Tibial nerve (tissue), 4 donors: Measurements from ENCODE around the gene LRRC46. TPM values are rescaled to one million over a fixed set of nuclear protein-coding genes. Genes with fewer than 3 reads are reported as not detected.

Experiments
- DNase-seq, 2 donors: peaks; one replicate each; pipeline ENCODE4 v3.0.0-alpha.2; 2019; ENCODE audit warnings: low spot score in 2 of 2
- H3K27ac ChIP-seq, 4 donors: fragments of 200-600 bp; sonication (generic) in 3 of 4; one replicate each; pipeline ENCODE4 v1.5.1; 2017 to 2019; ENCODE audit warnings: mild to moderate bottlenecking in 1 of 4
- H3K27me3 ChIP-seq, 2 donors: fragments of 200-600 bp; sonication (generic) in 1 of 2; one replicate each; pipeline versions ENCODE4 v1.5.1 to v1.6.0; 2017 to 2019
- H3K36me3 ChIP-seq, 3 donors: fragments of 200-600 bp; sonication (generic); one replicate each; pipeline ENCODE4 v1.5.1; 2018 to 2019
- H3K4me1 ChIP-seq, 4 donors: fragments of 200-600 bp; sonication (generic) in 3 of 4; one replicate each; pipeline ENCODE4 v1.5.1; 2017 to 2019
- H3K4me3 ChIP-seq, 4 donors: fragments of 200-600 bp; sonication (generic) in 3 of 4; one replicate each; pipeline ENCODE4 v1.5.1; 2017 to 2019; ENCODE audit warnings: mild to moderate bottlenecking in 1 of 4, moderate library complexity in 1 of 4
- H3K9me3 ChIP-seq, 4 donors: fragments of 200-600 bp; sonication (generic) in 3 of 4; one replicate each; pipeline ENCODE4 v1.5.1; 2017 to 2019
- EP300 ChIP-seq, 2 donors: sonication (generic); formaldehyde crosslinking; IDR thresholded peaks; one replicate each; pipeline ENCODE4 v1.6.1; 2017; ENCODE audit warnings: antibody characterized with exemption in 2 of 2, mild to moderate bottlenecking in 1 of 2
- POLR2A ChIP-seq, 2 donors: fragments of 450-650 bp; IDR thresholded peaks; one replicate each; pipeline ENCODE4 v1.6.1; 2017; ENCODE audit warnings: antibody characterized with exemption in 2 of 2, mild to moderate bottlenecking in 2 of 2, moderate library complexity in 2 of 2
- WGBS, 2 donors: methylation state at CpG; one replicate each; pipeline ENCODE4 v1.1.5; 2018; 5-methylcytosine and 5-hydroxymethylcytosine counted together
- total RNA-seq, 4 donors: library from RNA; depleted of rRNA; stranded (reverse); fragments of >200 nt; gene quantifications; one replicate each; pipeline ENCODE4 v1.1.0, GENCODE V29; 2016
- TF ChIP-seq, protein P1 (sequence below), 5 experiments: fragments of 200-600 bp in 3 of 5; fragments of 450-650 bp in 2 of 5; sonication (generic) in 3 of 5; IDR thresholded peaks; one replicate each; pipeline ENCODE4 v1.5.1; 2016 to 2019; ENCODE audit warnings: antibody characterized with exemption in 5 of 5, mild to moderate bottlenecking in 3 of 5, moderate library complexity in 2 of 5

LRRC46 gene
- total RNA-seq, 4 donors from 2014 or later, result 0.60 TPM; not detected in 3

DNA sequence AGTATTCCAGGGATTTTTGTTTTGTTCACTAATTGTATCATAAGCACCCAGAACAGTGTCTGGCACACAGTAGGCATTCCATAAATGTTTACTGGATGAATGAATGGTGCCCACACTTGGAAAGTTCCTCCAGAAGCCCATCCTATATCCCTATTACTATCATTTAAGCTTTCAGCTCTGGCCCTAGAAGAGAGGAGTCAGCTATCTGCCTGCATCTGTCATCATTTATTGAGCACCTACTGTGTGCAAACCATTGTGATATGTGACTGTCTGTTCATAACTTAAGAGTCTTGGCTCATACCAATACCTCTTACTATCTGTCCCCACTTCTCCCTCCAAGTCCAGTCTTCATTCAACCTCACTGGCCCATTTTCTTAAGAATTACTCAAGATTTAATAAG is 39.6 kb downstream of the LRRC46 start:
- no peak for TF ChIP-seq EP300 (IDR thresholded peaks at IDR 0.05)
- no peak for TF ChIP-seq POLR2A (IDR thresholded peaks at IDR 0.05)
- TF ChIP-seq, protein P1, sequence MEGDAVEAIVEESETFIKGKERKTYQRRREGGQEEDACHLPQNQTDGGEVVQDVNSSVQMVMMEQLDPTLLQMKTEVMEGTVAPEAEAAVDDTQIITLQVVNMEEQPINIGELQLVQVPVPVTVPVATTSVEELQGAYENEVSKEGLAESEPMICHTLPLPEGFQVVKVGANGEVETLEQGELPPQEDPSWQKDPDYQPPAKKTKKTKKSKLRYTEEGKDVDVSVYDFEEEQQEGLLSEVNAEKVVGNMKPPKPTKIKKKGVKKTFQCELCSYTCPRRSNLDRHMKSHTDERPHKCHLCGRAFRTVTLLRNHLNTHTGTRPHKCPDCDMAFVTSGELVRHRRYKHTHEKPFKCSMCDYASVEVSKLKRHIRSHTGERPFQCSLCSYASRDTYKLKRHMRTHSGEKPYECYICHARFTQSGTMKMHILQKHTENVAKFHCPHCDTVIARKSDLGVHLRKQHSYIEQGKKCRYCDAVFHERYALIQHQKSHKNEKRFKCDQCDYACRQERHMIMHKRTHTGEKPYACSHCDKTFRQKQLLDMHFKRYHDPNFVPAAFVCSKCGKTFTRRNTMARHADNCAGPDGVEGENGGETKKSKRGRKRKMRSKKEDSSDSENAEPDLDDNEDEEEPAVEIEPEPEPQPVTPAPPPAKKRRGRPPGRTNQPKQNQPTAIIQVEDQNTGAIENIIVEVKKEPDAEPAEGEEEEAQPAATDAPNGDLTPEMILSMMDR (IDR thresholded peaks at IDR 0.05), result no peak
- Histone ChIP-seq H3K9me3 (no peaks in the 10 kb centered on the region), H3K36me3 (no peaks in the 10 kb centered on the region), H3K4me1 (peaks cover 0 to 14% (median 3%) of the 10 kb centered on the region in 4 donors), H3K27ac (no peak overlapping the region), H3K27me3 (peaks cover 0 to 76% of the 10 kb centered on the region in 2 donors), H3K4me3 (no peak overlapping the region)
- no peak for DNase-seq

DNA sequence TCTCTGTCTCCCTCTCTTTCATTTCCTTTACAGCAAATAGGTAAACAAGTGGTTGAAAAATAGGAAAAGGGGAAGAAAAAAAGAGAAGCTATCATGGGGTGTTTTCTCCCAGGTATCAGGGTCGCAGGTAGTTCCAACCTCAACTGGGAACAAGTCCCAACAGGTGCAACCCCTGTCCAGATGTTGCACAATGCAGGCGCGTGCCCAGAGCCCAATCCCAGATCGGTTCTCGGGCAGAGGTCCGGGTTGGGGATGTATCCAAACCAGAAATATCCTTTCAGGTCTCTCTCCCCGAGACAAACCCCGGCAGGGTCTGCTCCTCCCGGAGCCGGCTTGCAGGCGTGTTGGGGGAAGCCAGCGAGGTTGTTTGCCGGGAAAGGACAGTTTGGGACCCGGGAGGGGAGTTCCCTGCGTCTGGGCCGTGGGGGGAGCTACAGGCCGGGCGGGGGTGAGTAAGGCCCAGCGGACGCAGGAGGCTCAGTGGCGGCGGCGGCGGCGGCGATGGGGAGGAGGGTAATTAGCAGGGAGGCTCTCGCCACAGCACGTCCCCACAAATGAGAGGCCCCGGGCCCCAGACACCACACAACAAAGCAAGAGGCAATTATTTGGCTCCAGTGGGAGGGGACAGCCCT is 40.7 kb downstream of the LRRC46 start:
- TF ChIP-seq, protein P1 (IDR thresholded peaks at IDR 0.05), result no peak
- TF ChIP-seq POLR2A (IDR thresholded peaks at IDR 0.05) (no peak), EP300 (IDR thresholded peaks at IDR 0.05) (no peak)
- Histone ChIP-seq H3K27me3 (peaks cover 0 to 67% of the 10 kb centered on the region in 2 donors), H3K9me3 (no peaks in the 10 kb centered on the region), H3K36me3 (no peaks in the 10 kb centered on the region), H3K27ac (peak overlapping the region in 1 of 4 donors; percentile 41), H3K4me1 (peaks cover 0 to 14% (median 3%) of the 10 kb centered on the region in 4 donors), H3K4me3 (no peak overlapping the region)
- no peak for DNase-seq
- WGBS, 2 donors, result 14 to 27% methylated on average over 29 of the region's 29 CpGs

DNA sequence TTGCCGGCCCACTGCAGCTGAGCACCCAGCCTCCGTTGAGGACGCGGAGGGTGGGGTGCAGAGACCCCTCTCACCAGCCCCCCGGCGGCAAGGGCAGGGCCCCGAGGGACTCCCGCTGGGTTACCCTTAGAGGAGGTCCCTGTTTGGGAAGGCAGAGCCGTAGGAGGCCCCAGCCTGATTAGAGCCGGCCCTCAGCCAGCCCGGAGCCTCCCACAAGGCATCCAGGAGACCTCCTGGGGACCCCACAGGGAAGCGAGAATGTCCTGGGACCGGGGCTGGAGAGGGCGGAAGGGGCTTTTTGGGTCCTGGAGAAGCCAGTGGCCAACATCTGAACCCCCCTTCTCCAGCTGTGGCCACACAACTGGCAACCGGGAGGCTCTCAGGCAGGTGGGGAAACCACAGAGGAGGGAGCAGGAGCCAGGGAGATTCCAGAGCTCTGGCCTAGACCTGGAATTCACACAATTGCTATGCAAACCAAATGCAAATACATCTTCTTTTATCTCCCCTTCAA is 41.2 kb downstream of the LRRC46 start:
- H3K9me3 ChIP-seq, result no peaks in the 10 kb centered on the region
- 15 to 36% methylated on average over 7 to 13 of the region's 15 CpGs for WGBS, 2 donors
- TF ChIP-seq, protein P1 (IDR thresholded peaks at IDR 0.05), result no peak
- TF ChIP-seq EP300 (IDR thresholded peaks at IDR 0.05), result no peak
- no peak for TF ChIP-seq POLR2A (IDR thresholded peaks at IDR 0.05)
- peaks cover 0 to 69% of the 10 kb centered on the region in 2 donors for H3K27me3 ChIP-seq
- H3K27ac ChIP-seq, result peak overlapping the region in 1 of 4 donors; percentile 41
- no peak overlapping the region for H3K4me3 ChIP-seq
- peaks cover 0 to 14% (median 3%) of the 10 kb centered on the region in 4 donors for H3K4me1 ChIP-seq
- DNase-seq, result no peak
- H3K36me3 ChIP-seq, result no peaks in the 10 kb centered on the region

DNA sequence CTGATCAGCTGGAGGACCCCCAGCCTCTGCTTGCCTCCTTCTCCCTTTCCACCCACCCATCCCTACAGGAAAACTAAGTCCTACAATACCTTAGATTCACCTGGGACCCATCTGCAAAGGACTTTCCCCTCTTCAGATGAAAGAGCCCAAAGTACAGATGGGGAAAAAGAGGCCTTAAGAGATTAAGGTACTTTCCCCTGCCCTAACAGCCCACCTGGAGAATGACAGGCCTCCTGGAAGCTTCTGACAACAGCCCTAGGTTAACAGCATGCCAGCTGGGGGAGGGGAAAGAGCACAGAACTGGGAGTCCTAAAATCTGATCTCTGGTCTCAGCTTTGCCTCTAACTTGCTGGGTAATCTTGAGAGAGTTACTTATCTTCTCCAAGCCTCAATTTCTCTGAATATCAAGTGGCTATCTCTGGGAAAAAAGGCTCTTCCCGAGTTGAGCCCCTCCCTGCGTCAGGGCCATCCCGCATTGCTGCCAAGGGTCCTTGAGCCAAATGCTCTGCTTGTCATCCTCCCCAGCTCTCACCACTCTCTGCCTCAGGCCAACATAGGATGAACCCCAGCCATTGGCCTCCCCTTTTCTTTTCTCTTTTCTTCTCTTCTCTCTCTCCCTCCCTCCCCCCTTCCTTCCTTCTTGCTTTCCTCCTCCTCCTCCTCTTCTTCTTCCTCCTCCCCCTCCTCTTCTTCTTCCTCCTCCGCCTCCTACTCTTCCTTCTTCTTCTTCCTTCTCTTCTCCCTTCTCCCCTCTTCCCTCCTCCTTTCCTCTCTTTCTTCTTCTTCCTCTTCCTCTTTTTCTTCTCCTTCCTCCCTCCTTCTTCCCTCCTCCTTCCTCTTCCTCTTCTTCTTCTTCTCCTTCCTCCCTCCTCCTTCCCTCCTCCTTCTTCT is 42.0 kb downstream of the LRRC46 start:
- Histone ChIP-seq H3K9me3 (no peaks in the 10 kb centered on the region), H3K27me3 (peaks cover 0 to 76% of the 10 kb centered on the region in 2 donors), H3K27ac (no peak overlapping the region), H3K4me1 (peaks cover 0 to 14% (median 3%) of the 10 kb centered on the region in 4 donors), H3K36me3 (no peaks in the 10 kb centered on the region), H3K4me3 (no peak overlapping the region)
- DNase-seq, result no peak
- 52 to 57% methylated on average over 4 of the region's 4 CpGs for WGBS, 2 donors
- TF ChIP-seq POLR2A (IDR thresholded peaks at IDR 0.05), result no peak
- no peak for TF ChIP-seq EP300 (IDR thresholded peaks at IDR 0.05)
- TF ChIP-seq, protein P1 (IDR thresholded peaks at IDR 0.05), result no peak
